ENCODE data around the gene GSK3A.

- TF ChIP-seq, protein P1, sequence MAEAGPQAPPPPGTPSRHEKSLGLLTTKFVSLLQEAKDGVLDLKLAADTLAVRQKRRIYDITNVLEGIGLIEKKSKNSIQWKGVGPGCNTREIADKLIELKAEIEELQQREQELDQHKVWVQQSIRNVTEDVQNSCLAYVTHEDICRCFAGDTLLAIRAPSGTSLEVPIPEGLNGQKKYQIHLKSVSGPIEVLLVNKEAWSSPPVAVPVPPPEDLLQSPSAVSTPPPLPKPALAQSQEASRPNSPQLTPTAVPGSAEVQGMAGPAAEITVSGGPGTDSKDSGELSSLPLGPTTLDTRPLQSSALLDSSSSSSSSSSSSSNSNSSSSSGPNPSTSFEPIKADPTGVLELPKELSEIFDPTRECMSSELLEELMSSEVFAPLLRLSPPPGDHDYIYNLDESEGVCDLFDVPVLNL (CRISPR knock-in tag; IDR thresholded peaks at IDR 0.05; ENCODE audit: borderline replicate concordance, low read depth): no peak
- no peak for TF ChIP-seq ZBTB21 (CRISPR knock-in tag; IDR thresholded peaks at IDR 0.05; ENCODE audit: borderline replicate concordance)
- no peak for TF ChIP-seq ZNF512 (CRISPR knock-in tag; IDR thresholded peaks at IDR 0.05; ENCODE audit: borderline replicate concordance)
- TF ChIP-seq SP1 (CRISPR knock-in tag; conservative IDR thresholded peaks at IDR 0.05): no peak
- TF ChIP-seq SMAD4 (CRISPR knock-in tag; IDR thresholded peaks at IDR 0.05): no peak
- TF ChIP-seq, protein P2, sequence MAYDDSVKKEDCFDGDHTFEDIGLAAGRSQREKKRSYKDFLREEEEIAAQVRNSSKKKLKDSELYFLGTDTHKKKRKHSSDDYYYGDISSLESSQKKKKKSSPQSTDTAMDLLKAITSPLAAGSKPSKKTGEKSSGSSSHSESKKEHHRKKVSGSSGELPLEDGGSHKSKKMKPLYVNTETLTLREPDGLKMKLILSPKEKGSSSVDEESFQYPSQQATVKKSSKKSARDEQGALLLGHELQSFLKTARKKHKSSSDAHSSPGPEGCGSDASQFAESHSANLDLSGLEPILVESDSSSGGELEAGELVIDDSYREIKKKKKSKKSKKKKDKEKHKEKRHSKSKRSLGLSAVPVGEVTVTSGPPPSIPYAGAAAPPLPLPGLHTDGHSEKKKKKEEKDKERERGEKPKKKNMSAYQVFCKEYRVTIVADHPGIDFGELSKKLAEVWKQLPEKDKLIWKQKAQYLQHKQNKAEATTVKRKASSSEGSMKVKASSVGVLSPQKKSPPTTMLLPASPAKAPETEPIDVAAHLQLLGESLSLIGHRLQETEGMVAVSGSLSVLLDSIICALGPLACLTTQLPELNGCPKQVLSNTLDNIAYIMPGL (CRISPR knock-in tag; IDR thresholded peaks at IDR 0.05): no peak
- no peak for TF ChIP-seq SMAD3 (CRISPR knock-in tag; IDR thresholded peaks at IDR 0.05; ENCODE audit: borderline replicate concordance)
- TF ChIP-seq CTCF (IDR thresholded peaks at IDR 0.05): no peak
- TF ChIP-seq TCF7 (CRISPR knock-in tag; IDR thresholded peaks at IDR 0.05; ENCODE audit: low read depth): no peak
- TF ChIP-seq NR2C2 (CRISPR knock-in tag; IDR thresholded peaks at IDR 0.05): no peak
- no peak for TF ChIP-seq USF1 (CRISPR knock-in tag; IDR thresholded peaks at IDR 0.05)
- TF ChIP-seq, protein P3, sequence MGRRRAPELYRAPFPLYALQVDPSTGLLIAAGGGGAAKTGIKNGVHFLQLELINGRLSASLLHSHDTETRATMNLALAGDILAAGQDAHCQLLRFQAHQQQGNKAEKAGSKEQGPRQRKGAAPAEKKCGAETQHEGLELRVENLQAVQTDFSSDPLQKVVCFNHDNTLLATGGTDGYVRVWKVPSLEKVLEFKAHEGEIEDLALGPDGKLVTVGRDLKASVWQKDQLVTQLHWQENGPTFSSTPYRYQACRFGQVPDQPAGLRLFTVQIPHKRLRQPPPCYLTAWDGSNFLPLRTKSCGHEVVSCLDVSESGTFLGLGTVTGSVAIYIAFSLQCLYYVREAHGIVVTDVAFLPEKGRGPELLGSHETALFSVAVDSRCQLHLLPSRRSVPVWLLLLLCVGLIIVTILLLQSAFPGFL (CRISPR knock-in tag; IDR thresholded peaks at IDR 0.05; ENCODE audit: borderline replicate concordance): no peak
- no peak for TF ChIP-seq CREB1 (CRISPR knock-in tag; IDR thresholded peaks at IDR 0.05)
- TF ChIP-seq GABPB1 (CRISPR knock-in tag; IDR thresholded peaks at IDR 0.05): no peak
These were observed 44.8 kb upstream of the GSK3A start for GRCh38 chr19:42287017-42287826.

Data from WTC11 (cell line).